H1 (cell line): ENCODE results near the gene B3GALT4. TPM values are rescaled to one million over a fixed set of nuclear protein-coding genes. Genes with fewer than 3 reads are reported as not detected.

Experiments
- BACH1 ChIP-seq: IDR thresholded peaks from 2 replicates; pipeline ENCODE4 v1.6.1; 2012; ENCODE audit warnings: low read length, improper control_type of control experiment
- BCL11A ChIP-seq, 2 experiments: IDR thresholded peaks; one replicate each; pipeline ENCODE4 v1.6.1; 2011; ENCODE audit warnings: low read depth in 2 of 2, low read length in 2 of 2, mild to moderate bottlenecking in 2 of 2
- JUND ChIP-seq: IDR thresholded peaks from 2 replicates; pipeline ENCODE4 v1.6.1; 2011; ENCODE audit warnings: mild to moderate bottlenecking, improper control_type of control experiment, low read length
- KDM5A ChIP-seq: fragments of 200-600 bp; IDR thresholded peaks from 2 replicates; pipeline ENCODE4 v1.7.1; 2012; ENCODE audit warnings: mild to moderate bottlenecking, low read length, inconsistent platforms, mixed read lengths
- PHF8 ChIP-seq: fragments of 200-600 bp; sonication (generic); conservative IDR thresholded peaks from 2 replicates; pipeline ENCODE4 v1.7.1; 2012; ENCODE audit warnings: low read depth, mild to moderate bottlenecking, inconsistent platforms, low read length, moderate library complexity
- TBP ChIP-seq: IDR thresholded peaks from 2 replicates; pipeline ENCODE4 v1.6.1; 2011; ENCODE audit warnings: low read depth, low read length, improper control_type of control experiment
- polyA plus RNA-seq, 7 experiments: library from polyadenylated mRNA; depleted of rRNA in 3 of 7; stranded (reverse) in 5 of 7; unstranded in 2 of 7; fragments of >200 nt in 5 of 7; fragments of 200-250 nt in 2 of 7; gene quantifications; 1 replicate in 5 of 7; 2 replicates in 1 of 7; 4 replicates in 1 of 7; pipeline versions ENCODE4 v1.2.1 to v1.2.3, GENCODE V29; 2011 to 2013; ENCODE audit warnings: missing spikeins in 2 of 7, mixed read lengths in 2 of 7
- total RNA-seq: library from RNA; stranded (reverse); fragmentation: NEBNext Ultra II Directional; extraction: Animal tissue kit (Norgen Biotek cat#: 25700); gene quantifications from 2 replicates; pipeline ENCODE4 v1.2.1, GENCODE V29; 2021
- TF ChIP-seq, protein P1 (sequence below): fragments of 300-600 bp; sonication (generic); IDR thresholded peaks from 2 replicates; pipeline ENCODE4 v1.7.1; 2012; ENCODE audit warnings: low read length, moderate library complexity, mild to moderate bottlenecking, inconsistent platforms; ENCODE audit not compliant: insufficient replicate concordance
- TF ChIP-seq, protein P2 (sequence below): IDR thresholded peaks from 2 replicates; pipeline ENCODE4 v1.6.1; 2012; ENCODE audit warnings: inconsistent platforms
- TF ChIP-seq, protein P3 (sequence below): IDR thresholded peaks from 2 replicates; pipeline ENCODE4 v1.6.1; 2011; ENCODE audit warnings: low read depth, mild to moderate bottlenecking, low read length; ENCODE audit not compliant: insufficient read depth

The B3GALT4 gene
- total and polyA plus RNA-seq, 2 of the 8 experiments (the other 6 are each of a cell fraction or from before 2014, with no cell fraction given) = 2.2 to 3.0 TPM

- TF ChIP-seq, protein P1, sequence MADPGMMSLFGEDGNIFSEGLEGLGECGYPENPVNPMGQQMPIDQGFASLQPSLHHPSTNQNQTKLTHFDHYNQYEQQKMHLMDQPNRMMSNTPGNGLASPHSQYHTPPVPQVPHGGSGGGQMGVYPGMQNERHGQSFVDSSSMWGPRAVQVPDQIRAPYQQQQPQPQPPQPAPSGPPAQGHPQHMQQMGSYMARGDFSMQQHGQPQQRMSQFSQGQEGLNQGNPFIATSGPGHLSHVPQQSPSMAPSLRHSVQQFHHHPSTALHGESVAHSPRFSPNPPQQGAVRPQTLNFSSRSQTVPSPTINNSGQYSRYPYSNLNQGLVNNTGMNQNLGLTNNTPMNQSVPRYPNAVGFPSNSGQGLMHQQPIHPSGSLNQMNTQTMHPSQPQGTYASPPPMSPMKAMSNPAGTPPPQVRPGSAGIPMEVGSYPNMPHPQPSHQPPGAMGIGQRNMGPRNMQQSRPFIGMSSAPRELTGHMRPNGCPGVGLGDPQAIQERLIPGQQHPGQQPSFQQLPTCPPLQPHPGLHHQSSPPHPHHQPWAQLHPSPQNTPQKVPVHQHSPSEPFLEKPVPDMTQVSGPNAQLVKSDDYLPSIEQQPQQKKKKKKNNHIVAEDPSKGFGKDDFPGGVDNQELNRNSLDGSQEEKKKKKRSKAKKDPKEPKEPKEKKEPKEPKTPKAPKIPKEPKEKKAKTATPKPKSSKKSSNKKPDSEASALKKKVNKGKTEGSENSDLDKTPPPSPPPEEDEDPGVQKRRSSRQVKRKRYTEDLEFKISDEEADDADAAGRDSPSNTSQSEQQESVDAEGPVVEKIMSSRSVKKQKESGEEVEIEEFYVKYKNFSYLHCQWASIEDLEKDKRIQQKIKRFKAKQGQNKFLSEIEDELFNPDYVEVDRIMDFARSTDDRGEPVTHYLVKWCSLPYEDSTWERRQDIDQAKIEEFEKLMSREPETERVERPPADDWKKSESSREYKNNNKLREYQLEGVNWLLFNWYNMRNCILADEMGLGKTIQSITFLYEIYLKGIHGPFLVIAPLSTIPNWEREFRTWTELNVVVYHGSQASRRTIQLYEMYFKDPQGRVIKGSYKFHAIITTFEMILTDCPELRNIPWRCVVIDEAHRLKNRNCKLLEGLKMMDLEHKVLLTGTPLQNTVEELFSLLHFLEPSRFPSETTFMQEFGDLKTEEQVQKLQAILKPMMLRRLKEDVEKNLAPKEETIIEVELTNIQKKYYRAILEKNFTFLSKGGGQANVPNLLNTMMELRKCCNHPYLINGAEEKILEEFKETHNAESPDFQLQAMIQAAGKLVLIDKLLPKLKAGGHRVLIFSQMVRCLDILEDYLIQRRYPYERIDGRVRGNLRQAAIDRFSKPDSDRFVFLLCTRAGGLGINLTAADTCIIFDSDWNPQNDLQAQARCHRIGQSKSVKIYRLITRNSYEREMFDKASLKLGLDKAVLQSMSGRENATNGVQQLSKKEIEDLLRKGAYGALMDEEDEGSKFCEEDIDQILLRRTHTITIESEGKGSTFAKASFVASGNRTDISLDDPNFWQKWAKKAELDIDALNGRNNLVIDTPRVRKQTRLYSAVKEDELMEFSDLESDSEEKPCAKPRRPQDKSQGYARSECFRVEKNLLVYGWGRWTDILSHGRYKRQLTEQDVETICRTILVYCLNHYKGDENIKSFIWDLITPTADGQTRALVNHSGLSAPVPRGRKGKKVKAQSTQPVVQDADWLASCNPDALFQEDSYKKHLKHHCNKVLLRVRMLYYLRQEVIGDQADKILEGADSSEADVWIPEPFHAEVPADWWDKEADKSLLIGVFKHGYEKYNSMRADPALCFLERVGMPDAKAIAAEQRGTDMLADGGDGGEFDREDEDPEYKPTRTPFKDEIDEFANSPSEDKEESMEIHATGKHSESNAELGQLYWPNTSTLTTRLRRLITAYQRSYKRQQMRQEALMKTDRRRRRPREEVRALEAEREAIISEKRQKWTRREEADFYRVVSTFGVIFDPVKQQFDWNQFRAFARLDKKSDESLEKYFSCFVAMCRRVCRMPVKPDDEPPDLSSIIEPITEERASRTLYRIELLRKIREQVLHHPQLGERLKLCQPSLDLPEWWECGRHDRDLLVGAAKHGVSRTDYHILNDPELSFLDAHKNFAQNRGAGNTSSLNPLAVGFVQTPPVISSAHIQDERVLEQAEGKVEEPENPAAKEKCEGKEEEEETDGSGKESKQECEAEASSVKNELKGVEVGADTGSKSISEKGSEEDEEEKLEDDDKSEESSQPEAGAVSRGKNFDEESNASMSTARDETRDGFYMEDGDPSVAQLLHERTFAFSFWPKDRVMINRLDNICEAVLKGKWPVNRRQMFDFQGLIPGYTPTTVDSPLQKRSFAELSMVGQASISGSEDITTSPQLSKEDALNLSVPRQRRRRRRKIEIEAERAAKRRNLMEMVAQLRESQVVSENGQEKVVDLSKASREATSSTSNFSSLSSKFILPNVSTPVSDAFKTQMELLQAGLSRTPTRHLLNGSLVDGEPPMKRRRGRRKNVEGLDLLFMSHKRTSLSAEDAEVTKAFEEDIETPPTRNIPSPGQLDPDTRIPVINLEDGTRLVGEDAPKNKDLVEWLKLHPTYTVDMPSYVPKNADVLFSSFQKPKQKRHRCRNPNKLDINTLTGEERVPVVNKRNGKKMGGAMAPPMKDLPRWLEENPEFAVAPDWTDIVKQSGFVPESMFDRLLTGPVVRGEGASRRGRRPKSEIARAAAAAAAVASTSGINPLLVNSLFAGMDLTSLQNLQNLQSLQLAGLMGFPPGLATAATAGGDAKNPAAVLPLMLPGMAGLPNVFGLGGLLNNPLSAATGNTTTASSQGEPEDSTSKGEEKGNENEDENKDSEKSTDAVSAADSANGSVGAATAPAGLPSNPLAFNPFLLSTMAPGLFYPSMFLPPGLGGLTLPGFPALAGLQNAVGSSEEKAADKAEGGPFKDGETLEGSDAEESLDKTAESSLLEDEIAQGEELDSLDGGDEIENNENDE = no peak
- TF ChIP-seq PHF8 = no peak
- TF ChIP-seq, protein P2, sequence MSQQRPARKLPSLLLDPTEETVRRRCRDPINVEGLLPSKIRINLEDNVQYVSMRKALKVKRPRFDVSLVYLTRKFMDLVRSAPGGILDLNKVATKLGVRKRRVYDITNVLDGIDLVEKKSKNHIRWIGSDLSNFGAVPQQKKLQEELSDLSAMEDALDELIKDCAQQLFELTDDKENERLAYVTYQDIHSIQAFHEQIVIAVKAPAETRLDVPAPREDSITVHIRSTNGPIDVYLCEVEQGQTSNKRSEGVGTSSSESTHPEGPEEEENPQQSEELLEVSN = no peak
- TF ChIP-seq, protein P3, sequence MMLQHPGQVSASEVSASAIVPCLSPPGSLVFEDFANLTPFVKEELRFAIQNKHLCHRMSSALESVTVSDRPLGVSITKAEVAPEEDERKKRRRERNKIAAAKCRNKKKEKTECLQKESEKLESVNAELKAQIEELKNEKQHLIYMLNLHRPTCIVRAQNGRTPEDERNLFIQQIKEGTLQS = no peak
- TF ChIP-seq TBP = no peak
- no peak for TF ChIP-seq JUND
- no peak for TF ChIP-seq BCL11A (IDR thresholded peaks at IDR 0.05; ENCODE audit: low read depth in 2 of 2, low read length in 2 of 2)
- no peak for TF ChIP-seq KDM5A
- no peak for TF ChIP-seq BACH1
- TF ChIP-seq, all 59 proteins: peak for 0
Observed at GRCh38 chr6:33304216-33304615, 27.3 kb downstream of the B3GALT4 start (continued).
